CD14-positive monocyte (primary cell): ENCODE measurements around the gene NVL. TPM values are rescaled to one million over a fixed set of nuclear protein-coding genes. Genes with fewer than 3 reads are reported as not detected.
"Not testable (repeated sequence)": the region's sequence is repeated elsewhere in the genome, so short reads cannot be mapped to it uniquely, and the experiment has no call there.

ENCODE experiments used
- DNase-seq, 3 donors: peaks; one replicate each; pipeline ENCODE4 v3.0.0-alpha.2; 2011 to 2022
- H2AFZ ChIP-seq: 2 replicates; pipeline ENCODE4 v1.6.0; 2012; ENCODE audit warnings: mild to moderate bottlenecking, low read depth, low read length, inconsistent platforms; ENCODE audit not compliant: insufficient read depth, poor library complexity, severe bottlenecking
- H3K27ac ChIP-seq, 2 donors: 1 replicate in 1 of 2; 2 replicates in 1 of 2; pipeline ENCODE4 v1.5.1; 2012 to 2013; ENCODE audit warnings: low read length in 2 of 2, control low read depth in 1 of 2, inconsistent platforms in 1 of 2, low read depth in 1 of 2, mild to moderate bottlenecking in 1 of 2
- H3K27me3 ChIP-seq, 2 donors: one replicate each; pipeline versions ENCODE4 v1.6.0 to v1.6.1; 2011 to 2013; ENCODE audit warnings: low read length in 2 of 2; ENCODE audit not compliant: control insufficient read depth in 2 of 2, insufficient read depth in 2 of 2
- H3K36me3 ChIP-seq, 2 donors: replicated peaks in 1 of 2; 1 replicate in 1 of 2; 2 replicates in 1 of 2; pipeline versions ENCODE4 v1.5.1 to v1.6.1; 2012 to 2013; ENCODE audit warnings: low read length in 2 of 2, control low read depth in 1 of 2, inconsistent platforms in 1 of 2, mild to moderate bottlenecking in 1 of 2; ENCODE audit not compliant: insufficient read depth in 2 of 2, control insufficient read depth in 1 of 2
- H3K4me1 ChIP-seq, 2 donors: 1 replicate in 1 of 2; 2 replicates in 1 of 2; pipeline versions ENCODE4 v1.5.1 to v1.6.1; 2012 to 2013; ENCODE audit warnings: low read length in 2 of 2, control low read depth in 1 of 2, inconsistent platforms in 1 of 2, mild to moderate bottlenecking in 1 of 2, moderate library complexity in 1 of 2; ENCODE audit not compliant: insufficient read depth in 2 of 2, control insufficient read depth in 1 of 2
- H3K4me2 ChIP-seq: replicated peaks from 2 replicates; pipeline ENCODE3; 2012; ENCODE audit warnings: low read length, moderate library complexity, mild to moderate bottlenecking; ENCODE audit not compliant: poor library complexity, severe bottlenecking; ENCODE audit errors: extremely low read depth
- H3K4me3 ChIP-seq, 3 experiments: fragments of 200-600 bp in 1 of 3; sonication (generic) in 1 of 3; replicated peaks in 1 of 3; 1 replicate in 2 of 3; 2 replicates in 1 of 3; pipeline ENCODE4 v1.5.1; 2011 to 2013; ENCODE audit warnings: low read length in 3 of 3, mild to moderate bottlenecking in 3 of 3, control low read depth in 2 of 3, low read depth in 2 of 3, inconsistent platforms in 1 of 3, moderate library complexity in 1 of 3
- H3K79me2 ChIP-seq: 2 replicates; pipeline ENCODE4 v1.6.0; 2012; ENCODE audit warnings: mild to moderate bottlenecking, control low read depth, inconsistent platforms, low read length, moderate library complexity; ENCODE audit not compliant: insufficient read depth
- H3K9ac ChIP-seq: 2 replicates; pipeline ENCODE4 v1.6.0; 2017; ENCODE audit warnings: low read length, mild to moderate bottlenecking; ENCODE audit not compliant: insufficient read depth, poor library complexity, severe bottlenecking
- H3K9me3 ChIP-seq, 2 donors: replicated peaks in 1 of 2; 1 replicate in 1 of 2; 2 replicates in 1 of 2; pipeline versions ENCODE4 v1.5.1 to v1.6.1; 2012 to 2013; ENCODE audit warnings: low read length in 2 of 2, control low read depth in 1 of 2; ENCODE audit not compliant: control insufficient read depth in 1 of 2, insufficient read depth in 1 of 2
- H4K20me1 ChIP-seq: 2 replicates; pipeline ENCODE4 v1.6.0; 2012; ENCODE audit warnings: mild to moderate bottlenecking, low read length, control low read depth, moderate library complexity; ENCODE audit not compliant: insufficient read depth
- H3K27ac Mint-ChIP-seq, 7 donors: one replicate each; pipeline ENCODE4 v1.8.0; 2020; ENCODE audit warnings: mild to moderate bottlenecking in 7 of 7, mixed read lengths in 7 of 7, moderate library complexity in 6 of 7, inconsistent platforms in 2 of 7
- H3K27me3 Mint-ChIP-seq, 3 donors: one replicate each; pipeline ENCODE4 v1.8.0; 2021 to 2022; ENCODE audit warnings: low read depth in 3 of 3, mild to moderate bottlenecking in 3 of 3, mixed read lengths in 3 of 3, moderate library complexity in 3 of 3, inconsistent platforms in 1 of 3
- H3K36me3 Mint-ChIP-seq, 2 donors: one replicate each; pipeline ENCODE4 v1.8.0; 2020; ENCODE audit warnings: mixed read lengths in 2 of 2, inconsistent platforms in 1 of 2, mild to moderate bottlenecking in 1 of 2
- H3K4me1 Mint-ChIP-seq: one replicate; pipeline ENCODE4 v1.8.0; 2020; ENCODE audit warnings: mild to moderate bottlenecking, mixed read lengths
- H3K4me3 Mint-ChIP-seq, 2 donors: one replicate each; pipeline ENCODE4 v1.8.0; 2020; ENCODE audit warnings: mild to moderate bottlenecking in 2 of 2, mixed read lengths in 2 of 2, moderate library complexity in 1 of 2
- H3K9me3 Mint-ChIP-seq, 7 donors: one replicate each; pipeline ENCODE4 v1.8.0; 2020 to 2022; ENCODE audit warnings: mixed read lengths in 7 of 7, mild to moderate bottlenecking in 6 of 7, moderate library complexity in 6 of 7, inconsistent platforms in 2 of 7
- CTCF ChIP-seq: fragments of 200-600 bp; IDR thresholded peaks from one replicate; pipeline ENCODE4 v1.8.0; 2022; ENCODE audit warnings: antibody characterized with exemption, mild to moderate bottlenecking
- WGBS: methylation state at CpG from one replicate; pipeline ENCODE4 v1.1.5; 2013; ENCODE audit warnings: missing lambda C conversion rate; ENCODE audit not compliant: insufficient coverage; 5-methylcytosine and 5-hydroxymethylcytosine counted together
- intact Hi-C, 2 donors: fragments of 100-400 bp; cut with micrococcal nuclease; formaldehyde crosslinking; loops; one replicate each; pipeline versions ENCODE4 v1.15.0 to v1.15.1; 2023
- polyA plus RNA-seq, 3 donors: library from polyadenylated mRNA; depleted of rRNA in 1 of 3; unstranded in 2 of 3; stranded (reverse) in 1 of 3; fragments of 300-500 nt in 2 of 3; fragments of >200 nt in 1 of 3; fragmentation: Illumina TruSeq in 2 of 3; gene quantifications; 1 replicate in 2 of 3; 2 replicates in 1 of 3; pipeline ENCODE4 v1.2.3, GENCODE V29; 2012 to 2021

Gene NVL
- polyA plus RNA-seq, 3 donors = 8.4 to 12.6 (median 9.6) TPM

DNA sequence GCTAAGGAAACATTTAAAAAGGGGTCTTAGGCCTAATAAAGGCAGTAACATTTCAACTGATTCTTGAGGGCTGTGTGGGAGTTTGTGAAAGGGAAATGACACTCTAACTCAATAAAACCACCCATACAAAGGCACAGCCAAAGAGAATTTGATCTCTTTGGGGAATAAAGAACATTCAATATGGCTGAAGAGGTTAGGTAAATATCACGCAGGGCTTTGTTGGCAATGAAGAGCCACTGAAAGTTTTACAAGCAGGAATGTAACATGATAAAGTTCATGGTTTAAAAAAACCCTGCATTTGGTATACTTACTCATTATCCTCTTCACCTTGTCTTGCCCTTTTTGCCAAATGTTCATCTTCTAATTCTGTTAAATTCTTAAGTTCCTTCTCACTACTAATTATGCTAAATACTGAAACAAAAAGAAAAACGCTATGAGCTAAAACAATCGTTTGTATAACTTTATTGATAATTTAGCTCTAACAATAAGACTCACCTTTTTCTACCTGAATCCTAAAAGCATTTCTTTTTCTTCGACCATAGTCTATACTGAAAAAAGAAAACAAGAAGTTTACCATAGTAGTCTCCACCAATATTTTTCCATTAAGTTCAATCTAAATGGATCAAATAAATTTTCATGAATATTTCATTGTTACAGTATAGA, 12.5 kb downstream of the NVL start:
- no peak overlapping the region for H3K27ac Mint-ChIP-seq
- peaks cover 15% of the 10 kb centered on the region for H3K79me2 ChIP-seq
- no peak overlapping the region for H3K9ac ChIP-seq
- H3K4me1 ChIP-seq = no peaks in the 10 kb centered on the region
- no peak for DNase-seq
- no peak overlapping the region for H3K4me2 ChIP-seq
- no peaks in the 10 kb centered on the region for H3K9me3 Mint-ChIP-seq
- no CpG with 5 or more reads among the region's 4 CpGs for WGBS
- H3K4me3 Mint-ChIP-seq = no peak overlapping the region
- no peaks in the 10 kb centered on the region for H3K27me3 ChIP-seq
- no peak overlapping the region for H3K27ac ChIP-seq
- intact Hi-C loops = no loop called here
- peaks cover 45 to 60% of the 10 kb centered on the region in 2 donors for H3K36me3 Mint-ChIP-seq
- no peak for TF ChIP-seq CTCF
- peaks cover 2% of the 10 kb centered on the region for H3K4me1 Mint-ChIP-seq
- peaks cover 34 to 48% of the 10 kb centered on the region in 2 donors for H3K36me3 ChIP-seq
- H3K4me3 ChIP-seq = no peak overlapping the region
- H3K27me3 Mint-ChIP-seq = peaks cover 0 to 2% (median 0%) of the 10 kb centered on the region in 3 donors
- H3K9me3 ChIP-seq = no peaks in the 10 kb centered on the region
- no peak overlapping the region for H2AFZ ChIP-seq
- H4K20me1 ChIP-seq = no peaks in the 10 kb centered on the region

DNA sequence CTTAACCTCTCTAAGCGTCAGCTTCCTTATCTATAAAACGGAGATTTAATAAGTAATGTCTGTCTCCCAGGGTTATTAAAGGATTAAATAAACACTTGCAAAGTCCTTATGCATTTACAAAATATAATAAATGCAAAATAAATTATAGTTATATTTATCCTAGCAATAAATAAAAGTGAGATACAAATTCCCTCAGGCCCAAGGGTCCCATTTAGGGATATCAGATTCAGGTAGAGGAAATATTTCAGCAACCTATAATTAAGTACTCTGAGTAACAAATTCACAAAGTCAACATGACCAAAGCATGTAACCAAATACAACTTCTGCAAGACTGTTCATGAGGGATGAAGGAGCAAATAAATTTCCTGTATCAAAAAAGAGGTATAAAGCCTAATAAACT, 17.9 kb downstream of the NVL start:
- intact Hi-C loops = no loop called here
- Histone ChIP-seq H3K4me2 (no peak overlapping the region), H3K27ac (no peak overlapping the region), H3K4me1 (no peaks in the 10 kb centered on the region), H3K27me3 (no peaks in the 10 kb centered on the region), H3K79me2 (no peaks in the 10 kb centered on the region), H3K9me3 (no peaks in the 10 kb centered on the region), H3K4me3 (no peak overlapping the region), H2AFZ (no peak overlapping the region), H3K36me3 (peaks cover 65 to 84% of the 10 kb centered on the region in 2 donors), H4K20me1 (no peaks in the 10 kb centered on the region), H3K9ac (no peak overlapping the region)
- Mint-ChIP-seq H3K27me3 (peaks cover 0 to 2% (median 0%) of the 10 kb centered on the region in 3 donors), H3K4me3 (no peak overlapping the region), H3K4me1 (peaks cover 2% of the 10 kb centered on the region), H3K36me3 (peaks cover 56 to 83% of the 10 kb centered on the region in 2 donors), H3K27ac (no peak overlapping the region), H3K9me3 (no peaks in the 10 kb centered on the region)
- no CpG with 5 or more reads among the region's 2 CpGs for WGBS
- TF ChIP-seq CTCF = no peak
- DNase-seq = no peak

GRCh38 chr1:224311503-224311902, 18.5 kb downstream of the NVL start:
- peaks cover 56 to 82% of the 10 kb centered on the region in 2 donors for H3K36me3 Mint-ChIP-seq
- H4K20me1 ChIP-seq, H3K4me1 Mint-ChIP-seq, H3K4me3 Mint-ChIP-seq, H3K27me3 ChIP-seq, H3K9me3 ChIP-seq, H3K9me3 Mint-ChIP-seq, H2AFZ ChIP-seq, H3K79me2 ChIP-seq, H3K9ac ChIP-seq, H3K4me2 ChIP-seq, H3K4me3 ChIP-seq, intact Hi-C loops, H3K27ac Mint-ChIP-seq, H3K4me1 ChIP-seq, DNase-seq, H3K27me3 Mint-ChIP-seq, H3K27ac ChIP-seq: not testable (repeated sequence)
- peaks cover 68 to 84% of the 10 kb centered on the region in 2 donors for H3K36me3 ChIP-seq
- no CpG with 5 or more reads among the region's 1 CpG for WGBS
